ENCODE results near the gene SPIRE2.
"Not testable (repeated sequence)": the region's sequence is repeated elsewhere in the genome, so short reads cannot be mapped to it uniquely, and the experiment has no call there.

The SPIRE2 gene

DNA sequence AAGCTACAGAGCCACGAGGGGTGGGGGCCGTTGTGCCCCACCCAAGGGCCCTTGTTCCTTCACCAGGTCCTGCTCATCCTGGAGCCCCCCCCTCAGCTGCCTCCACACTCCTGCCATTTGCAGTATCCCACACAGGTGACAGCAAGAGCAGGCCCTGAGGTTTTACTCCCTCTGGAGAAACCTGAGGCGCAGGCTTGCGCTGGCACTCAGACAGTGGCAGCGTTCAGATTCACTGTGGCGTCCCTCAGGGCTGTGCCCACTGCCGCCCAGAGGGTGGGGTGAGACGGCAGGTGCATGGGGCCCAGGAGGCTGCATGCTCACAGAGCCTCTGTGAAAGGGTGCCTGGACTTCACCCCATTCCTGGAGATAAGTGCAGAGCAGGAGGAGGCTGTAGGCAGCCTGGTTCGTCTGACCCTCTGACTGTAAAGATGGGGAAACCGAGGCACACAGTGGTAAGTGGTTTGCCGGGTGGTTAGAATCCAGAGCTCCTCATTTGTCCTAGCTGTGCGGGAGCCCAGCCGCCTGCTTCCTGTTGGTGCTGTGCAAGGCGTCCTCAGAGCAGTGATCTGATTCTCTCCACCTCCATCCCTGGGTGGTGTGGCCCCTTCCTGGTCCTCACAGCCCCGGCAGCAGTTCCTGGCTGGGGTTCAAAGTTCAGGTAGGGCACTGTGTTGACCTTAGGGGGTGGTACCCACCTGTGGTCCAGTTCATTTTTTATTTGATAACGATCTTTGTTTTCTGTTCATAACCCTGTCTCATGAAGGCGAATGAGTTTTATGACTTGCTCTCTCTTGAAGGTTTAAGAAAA, 1.6 kb downstream of the SPIRE2 start:
- Histone ChIP-seq H2AFZ (ENCODE audit: insufficient read depth, low read length, poor library complexity) (no peak overlapping the region), H3K18ac (ENCODE audit: low read length) (no peak overlapping the region), H3K79me1 (ENCODE audit: low read length) (peaks cover 5% of the 10 kb centered on the region), H3K9ac (ENCODE audit: low read length) (no peak overlapping the region), H2BK5ac (ENCODE audit: low read depth, low read length, poor library complexity) (no peak overlapping the region), H3K27me3 (ENCODE audit: insufficient read depth, low read length) (no peaks in the 10 kb centered on the region), H4K8ac (ENCODE audit: low read depth, low read length) (no peak overlapping the region), H3K27ac (ENCODE audit: low read depth, low read length) (no peak overlapping the region), H3K9me3 (ENCODE audit: insufficient read depth, low read depth, low read length) (peaks cover 5% of the 10 kb centered on the region), H3K14ac (ENCODE audit: low read length) (no peak overlapping the region), H3K36me3 (ENCODE audit: control insufficient read depth in 1 of 2, insufficient read depth in 2 of 2, low read length in 2 of 2) (peaks cover 7 to 12% of the 10 kb centered on the region in 2 experiments), H3K79me2 (ENCODE audit: control insufficient read depth, insufficient read depth, low read length, poor library complexity) (peaks cover 5% of the 10 kb centered on the region), H4K91ac (ENCODE audit: low read depth, low read length) (peak overlapping the region; percentile 15), H2BK12ac (ENCODE audit: low read length) (peak overlapping the region; percentile 16), H3K4ac (ENCODE audit: low read depth, low read length) (peak overlapping the region; percentile 50), H3K4me3 (ENCODE audit: low read depth, low read length) (no peak overlapping the region), H3K4me1 (ENCODE audit: control insufficient read depth in 1 of 2, insufficient read depth in 2 of 2, low read length in 2 of 2) (peaks cover 8 to 13% of the 10 kb centered on the region in 2 experiments), H3K4me2 (ENCODE audit: low read length) (peak overlapping the region; percentile 89), H2AK5ac (ENCODE audit: low read length) (no peak overlapping the region), H4K12ac (ENCODE audit: low read depth, low read length) (no peak overlapping the region), H3K23ac (ENCODE audit: low read length) (no peak overlapping the region), H2BK120ac (ENCODE audit: insufficient read depth, low read length, poor library complexity) (no peak overlapping the region)
- DNase-seq: no peak
- no CpG with 5 or more reads among the region's 17 CpGs for WGBS (ENCODE audit: extremely low coverage, insufficient coverage, insufficient read length)

DNA sequence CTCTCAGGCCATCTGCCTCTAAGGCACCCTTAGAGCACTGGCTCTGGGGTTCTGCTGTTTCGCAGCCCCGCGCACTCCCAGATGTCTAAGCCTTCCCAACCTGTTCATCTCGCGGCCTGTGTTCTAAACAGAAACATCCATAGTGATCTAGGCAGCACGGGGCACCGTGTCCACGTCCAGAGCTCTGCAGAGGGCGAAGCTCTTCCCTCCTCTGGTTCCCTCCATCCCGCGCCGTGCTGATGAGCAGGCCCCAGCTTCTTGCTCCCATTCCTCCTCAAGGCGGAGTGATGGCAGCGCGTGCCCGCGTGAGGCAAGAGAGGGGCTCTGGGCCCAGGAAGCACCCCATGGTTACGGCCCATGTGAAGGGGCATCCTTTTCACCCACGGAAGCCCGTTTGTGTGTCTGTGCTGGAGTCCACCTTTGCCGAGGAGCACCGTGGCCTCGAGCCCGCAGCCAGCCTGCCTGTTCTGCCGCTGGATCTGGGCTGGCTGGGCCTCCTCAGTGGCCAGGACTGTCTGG, 3.6 kb downstream of the SPIRE2 start:
- Histone ChIP-seq H2AK5ac (ENCODE audit: low read length) (no peak overlapping the region), H3K27ac (ENCODE audit: low read depth, low read length) (no peak overlapping the region), H2BK12ac (ENCODE audit: low read length) (no peak overlapping the region), H3K79me2 (ENCODE audit: control insufficient read depth, insufficient read depth, low read length, poor library complexity) (peaks cover 5% of the 10 kb centered on the region), H2BK120ac (ENCODE audit: insufficient read depth, low read length, poor library complexity) (no peak overlapping the region), H2BK5ac (ENCODE audit: low read depth, low read length, poor library complexity) (no peak overlapping the region), H3K4me1 (ENCODE audit: control insufficient read depth in 1 of 2, insufficient read depth in 2 of 2, low read length in 2 of 2) (peaks cover 8 to 15% of the 10 kb centered on the region in 2 experiments), H3K36me3 (ENCODE audit: control insufficient read depth in 1 of 2, insufficient read depth in 2 of 2, low read length in 2 of 2) (peaks cover 11 to 17% of the 10 kb centered on the region in 2 experiments), H4K8ac (ENCODE audit: low read depth, low read length) (no peak overlapping the region), H3K4me2 (ENCODE audit: low read length) (no peak overlapping the region), H3K4me3 (ENCODE audit: low read depth, low read length) (no peak overlapping the region), H3K18ac (ENCODE audit: low read length) (no peak overlapping the region), H2AFZ (ENCODE audit: insufficient read depth, low read length, poor library complexity) (no peak overlapping the region), H3K14ac (ENCODE audit: low read length) (no peak overlapping the region), H3K4ac (ENCODE audit: low read depth, low read length) (no peak overlapping the region), H4K91ac (ENCODE audit: low read depth, low read length) (no peak overlapping the region), H3K23ac (ENCODE audit: low read length) (no peak overlapping the region), H3K27me3 (ENCODE audit: insufficient read depth, low read length) (no peaks in the 10 kb centered on the region), H4K12ac (ENCODE audit: low read depth, low read length) (no peak overlapping the region), H3K79me1 (ENCODE audit: low read length) (peaks cover 5% of the 10 kb centered on the region), H3K9me3 (ENCODE audit: insufficient read depth, low read depth, low read length) (peaks cover 7% of the 10 kb centered on the region), H3K9ac (ENCODE audit: low read length) (no peak overlapping the region)
- no peak for DNase-seq
- no CpG with 5 or more reads among the region's 25 CpGs for WGBS (ENCODE audit: extremely low coverage, insufficient coverage, insufficient read length)

DNA sequence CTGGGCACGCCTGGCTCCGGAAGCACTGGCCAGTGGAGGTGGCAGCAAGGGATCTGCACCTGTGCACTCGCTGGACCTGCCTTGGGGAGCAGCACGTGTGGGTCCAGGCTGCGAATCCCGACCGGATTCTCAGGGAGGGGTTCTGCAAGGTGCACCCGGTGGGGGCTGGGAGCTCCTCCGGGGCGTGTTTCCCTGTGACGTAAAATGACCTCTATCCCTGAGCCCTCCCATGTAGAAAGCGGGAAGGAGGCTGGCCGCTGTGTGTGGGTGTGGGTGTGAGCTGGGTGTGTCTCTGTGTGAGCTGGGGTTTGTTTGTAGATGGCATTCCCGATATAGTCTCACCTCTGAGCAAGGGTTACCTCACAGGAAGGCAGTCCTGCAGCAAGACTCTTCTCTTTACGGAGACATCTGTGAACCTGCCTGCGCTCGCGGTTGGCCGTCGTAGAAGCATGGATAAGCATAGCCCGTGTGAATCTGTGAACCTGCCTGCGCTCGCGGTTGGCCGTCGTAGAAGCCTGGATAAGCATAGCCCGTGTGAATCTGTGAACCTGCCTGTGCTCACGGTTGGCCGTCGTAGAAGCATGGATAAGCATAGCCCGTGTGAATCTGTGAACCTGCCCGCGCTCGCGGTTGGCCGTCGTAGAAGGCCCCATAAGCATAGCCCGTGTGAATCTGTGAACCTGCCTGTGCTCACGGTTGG, 5.5 kb downstream of the SPIRE2 start:
- H3K23ac ChIP-seq (ENCODE audit: low read length); H3K18ac ChIP-seq (ENCODE audit: low read length); H3K9ac ChIP-seq (ENCODE audit: low read length); H2BK12ac ChIP-seq (ENCODE audit: low read length); H3K4me3 ChIP-seq (ENCODE audit: low read depth, low read length); H4K12ac ChIP-seq (ENCODE audit: low read depth, low read length); H3K9me3 ChIP-seq (ENCODE audit: insufficient read depth, low read depth, low read length); H2AFZ ChIP-seq (ENCODE audit: insufficient read depth, low read length, poor library complexity); H4K8ac ChIP-seq (ENCODE audit: low read depth, low read length); H2BK5ac ChIP-seq (ENCODE audit: low read depth, low read length, poor library complexity); H3K4me2 ChIP-seq (ENCODE audit: low read length); H3K27ac ChIP-seq (ENCODE audit: low read depth, low read length); H3K27me3 ChIP-seq (ENCODE audit: insufficient read depth, low read length); H3K79me1 ChIP-seq (ENCODE audit: low read length); H3K4ac ChIP-seq (ENCODE audit: low read depth, low read length); H2AK5ac ChIP-seq (ENCODE audit: low read length); H2BK120ac ChIP-seq (ENCODE audit: insufficient read depth, low read length, poor library complexity); H3K14ac ChIP-seq (ENCODE audit: low read length); H4K91ac ChIP-seq (ENCODE audit: low read depth, low read length); H3K79me2 ChIP-seq (ENCODE audit: control insufficient read depth, insufficient read depth, low read length, poor library complexity): not testable (repeated sequence)
- peaks cover 11 to 17% of the 10 kb centered on the region in 2 experiments for H3K36me3 ChIP-seq (ENCODE audit: control insufficient read depth in 1 of 2, insufficient read depth in 2 of 2, low read length in 2 of 2)
- peak; percentile 70 to 76 for DNase-seq
- H3K4me1 ChIP-seq (ENCODE audit: control insufficient read depth in 1 of 2, insufficient read depth in 2 of 2, low read length in 2 of 2): peaks cover 16 to 20% of the 10 kb centered on the region in 2 experiments
- no CpG with 5 or more reads among the region's 39 CpGs for WGBS (ENCODE audit: extremely low coverage, insufficient coverage, insufficient read length)

DNA sequence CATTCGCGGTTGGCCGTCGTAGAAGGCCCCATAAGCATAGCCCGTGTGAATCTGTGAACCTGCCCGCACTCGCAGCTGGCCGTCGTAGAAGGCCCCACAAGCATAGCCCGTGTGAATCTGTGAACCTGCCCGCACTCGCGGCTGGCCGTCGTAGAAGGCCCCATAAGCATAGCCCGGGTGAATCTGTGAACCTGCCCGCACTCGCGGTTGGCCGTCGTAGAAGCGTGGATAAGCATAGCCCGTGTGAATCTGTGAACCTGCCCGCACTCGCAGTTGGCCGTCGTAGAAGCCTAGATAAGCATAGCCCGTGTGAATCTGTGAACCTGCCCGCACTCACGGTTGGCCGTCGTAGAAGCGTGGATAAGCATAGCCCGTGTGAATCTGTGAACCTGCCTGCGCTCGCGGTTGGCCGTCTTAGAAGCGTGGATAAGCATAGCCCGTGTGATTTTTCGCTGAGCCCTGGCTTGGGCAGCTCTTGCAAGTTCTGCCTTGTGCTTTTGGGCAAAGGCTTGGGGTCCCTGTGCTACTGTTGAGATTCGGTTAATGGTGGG, 6.6 kb downstream of the SPIRE2 start:
- not testable (repeated sequence) for H3K4me2 ChIP-seq (ENCODE audit: low read length); H4K91ac ChIP-seq (ENCODE audit: low read depth, low read length); H4K12ac ChIP-seq (ENCODE audit: low read depth, low read length); H4K8ac ChIP-seq (ENCODE audit: low read depth, low read length); H3K14ac ChIP-seq (ENCODE audit: low read length); H3K4me3 ChIP-seq (ENCODE audit: low read depth, low read length); H2BK120ac ChIP-seq (ENCODE audit: insufficient read depth, low read length, poor library complexity); H3K23ac ChIP-seq (ENCODE audit: low read length); H3K79me2 ChIP-seq (ENCODE audit: control insufficient read depth, insufficient read depth, low read length, poor library complexity); H3K9me3 ChIP-seq (ENCODE audit: insufficient read depth, low read depth, low read length); H2AK5ac ChIP-seq (ENCODE audit: low read length); H3K18ac ChIP-seq (ENCODE audit: low read length); H3K4ac ChIP-seq (ENCODE audit: low read depth, low read length); H3K9ac ChIP-seq (ENCODE audit: low read length); H2BK12ac ChIP-seq (ENCODE audit: low read length); H2BK5ac ChIP-seq (ENCODE audit: low read depth, low read length, poor library complexity); H3K27me3 ChIP-seq (ENCODE audit: insufficient read depth, low read length); H2AFZ ChIP-seq (ENCODE audit: insufficient read depth, low read length, poor library complexity); H3K79me1 ChIP-seq (ENCODE audit: low read length)
- Histone ChIP-seq H3K36me3 (ENCODE audit: control insufficient read depth in 1 of 2, insufficient read depth in 2 of 2, low read length in 2 of 2) (peaks cover 11 to 17% of the 10 kb centered on the region in 2 experiments), H3K27ac (ENCODE audit: low read depth, low read length) (peak overlapping the region; percentile 28), H3K4me1 (ENCODE audit: control insufficient read depth in 1 of 2, insufficient read depth in 2 of 2, low read length in 2 of 2) (peaks cover 21 to 22% of the 10 kb centered on the region in 2 experiments)
- peak in 1 of 2 donors; percentile 45 for DNase-seq
- no CpG with 5 or more reads among the region's 42 CpGs for WGBS (ENCODE audit: extremely low coverage, insufficient coverage, insufficient read length)
